Mesendoderm (in vitro differentiated cells): ENCODE results near the gene GLRX5.
A peak's percentile ranks its signal among the peaks of the same experiment; 100 is the strongest.

Experiments used
- DNase-seq: peaks from one replicate; pipeline ENCODE4 v3.0.0; 2013
- H2AK5ac ChIP-seq: 2 replicates; pipeline ENCODE4 v1.6.1; 2013; ENCODE audit warnings: low read length, inconsistent platforms
- H2BK120ac ChIP-seq: 2 replicates; pipeline ENCODE4 v1.6.1; 2013; ENCODE audit warnings: low read depth, mild to moderate bottlenecking, low read length, moderate library complexity, mixed read lengths
- H2BK15ac ChIP-seq: replicated peaks from 2 replicates; pipeline ENCODE4 v1.6.1; 2013; ENCODE audit warnings: low read depth, mild to moderate bottlenecking, moderate library complexity
- H2BK5ac ChIP-seq: 2 replicates; pipeline ENCODE4 v1.6.1; 2013; ENCODE audit warnings: low read length, inconsistent platforms
- H3K18ac ChIP-seq: 2 replicates; pipeline ENCODE4 v1.6.1; 2013; ENCODE audit warnings: mild to moderate bottlenecking, low read length, mixed read lengths
- H3K23ac ChIP-seq: one replicate; pipeline ENCODE4 v1.6.1; 2013; ENCODE audit warnings: low read length
- H3K27ac ChIP-seq: 2 replicates; pipeline ENCODE4 v1.5.1; 2013; ENCODE audit warnings: low read depth, mild to moderate bottlenecking, inconsistent platforms, low read length, moderate library complexity
- H3K27me3 ChIP-seq: 2 replicates; pipeline ENCODE4 v1.6.1; 2013; ENCODE audit warnings: low read length, control low read depth, mild to moderate bottlenecking, inconsistent platforms; ENCODE audit not compliant: insufficient read depth, poor library complexity
- H3K36me3 ChIP-seq: 2 replicates; pipeline ENCODE4 v1.6.1; 2013; ENCODE audit warnings: low read length, inconsistent platforms; ENCODE audit not compliant: control insufficient read depth, insufficient read depth
- H3K4ac ChIP-seq: one replicate; pipeline ENCODE4 v1.6.1; 2013; ENCODE audit warnings: low read depth, mild to moderate bottlenecking, low read length, moderate library complexity
- H3K4me1 ChIP-seq: 2 replicates; pipeline ENCODE4 v1.6.1; 2013; ENCODE audit warnings: low read depth, low read length, inconsistent platforms; ENCODE audit not compliant: control insufficient read depth
- H3K4me2 ChIP-seq: 2 replicates; pipeline ENCODE4 v1.6.1; 2013; ENCODE audit warnings: low read length
- H3K4me3 ChIP-seq: 2 replicates; pipeline ENCODE4 v1.5.1; 2013; ENCODE audit warnings: mild to moderate bottlenecking, low read length
- H3K56ac ChIP-seq: one replicate; pipeline ENCODE4 v1.6.1; 2013; ENCODE audit warnings: low read length
- H3K79me1 ChIP-seq: 2 replicates; pipeline ENCODE4 v1.6.1; 2013; ENCODE audit warnings: low read length, inconsistent platforms
- H3K79me2 ChIP-seq: 2 replicates; pipeline ENCODE4 v1.6.1; 2013; ENCODE audit warnings: mild to moderate bottlenecking, low read length; ENCODE audit not compliant: control insufficient read depth, insufficient read depth
- H3K9ac ChIP-seq: 2 replicates; pipeline ENCODE4 v1.6.1; 2013; ENCODE audit warnings: low read length, inconsistent platforms
- H4K5ac ChIP-seq: one replicate; pipeline ENCODE4 v1.6.1; 2013; ENCODE audit warnings: low read length
- H4K8ac ChIP-seq: one replicate; pipeline ENCODE4 v1.6.1; 2013; ENCODE audit warnings: low read depth, mild to moderate bottlenecking, control low read depth, low read length, moderate library complexity
- WGBS: extraction: QIAGEN DNeasy Blood & Tissue Kit; methylation state at CpG from one replicate; pipeline ENCODE4 v1.1.7; 2013; ENCODE audit warnings: low lambda C conversion rate, missing lambda C conversion rate; ENCODE audit not compliant: insufficient coverage; ENCODE audit errors: extremely low coverage; 5-methylcytosine and 5-hydroxymethylcytosine counted together

The GLRX5 gene

GRCh38 chr14:95557291-95557690 is 22.4 kb downstream of the GLRX5 start:
- Histone ChIP-seq H3K27ac (no peak overlapping the region), H3K4me3 (no peak overlapping the region), H4K5ac (no peak overlapping the region), H3K79me1 (no peaks in the 10 kb centered on the region), H2BK5ac (no peak overlapping the region), H4K8ac (no peak overlapping the region), H3K4me2 (no peak overlapping the region), H2BK120ac (no peak overlapping the region), H3K18ac (no peak overlapping the region), H2BK15ac (no peak overlapping the region), H3K56ac (no peak overlapping the region), H3K9ac (no peak overlapping the region), H3K79me2 (no peaks in the 10 kb centered on the region), H3K4ac (no peak overlapping the region), H3K27me3 (no peaks in the 10 kb centered on the region), H3K36me3 (no peaks in the 10 kb centered on the region), H3K4me1 (no peaks in the 10 kb centered on the region), H2AK5ac (no peak overlapping the region), H3K23ac (no peak overlapping the region)
- no CpG with 5 or more reads among the region's 11 CpGs for WGBS
- no peak for DNase-seq

- WGBS, result no CpG with 5 or more reads among the region's 2 CpGs
- no peaks in the 10 kb centered on the region for H3K4me1 ChIP-seq
- H3K36me3 ChIP-seq, result no peaks in the 10 kb centered on the region
- H2BK5ac ChIP-seq, result no peak overlapping the region
- H3K23ac ChIP-seq, result no peak overlapping the region
- no peak overlapping the region for H3K4me3 ChIP-seq
- H4K8ac ChIP-seq, result no peak overlapping the region
- H3K79me1 ChIP-seq, result no peaks in the 10 kb centered on the region
- H3K56ac ChIP-seq, result no peak overlapping the region
- no peak overlapping the region for H2BK120ac ChIP-seq
- DNase-seq, result no peak
- H3K27me3 ChIP-seq, result no peaks in the 10 kb centered on the region
- no peak overlapping the region for H2AK5ac ChIP-seq
- H3K4ac ChIP-seq, result no peak overlapping the region
- H4K5ac ChIP-seq, result no peak overlapping the region
- H2BK15ac ChIP-seq, result no peak overlapping the region
- H3K27ac ChIP-seq, result no peak overlapping the region
- H3K79me2 ChIP-seq, result no peaks in the 10 kb centered on the region
- no peak overlapping the region for H3K18ac ChIP-seq
- H3K4me2 ChIP-seq, result no peak overlapping the region
- no peak overlapping the region for H3K9ac ChIP-seq
Observed at GRCh38 chr14:95557832-95558231, 23.0 kb downstream of the GLRX5 start.

DNA sequence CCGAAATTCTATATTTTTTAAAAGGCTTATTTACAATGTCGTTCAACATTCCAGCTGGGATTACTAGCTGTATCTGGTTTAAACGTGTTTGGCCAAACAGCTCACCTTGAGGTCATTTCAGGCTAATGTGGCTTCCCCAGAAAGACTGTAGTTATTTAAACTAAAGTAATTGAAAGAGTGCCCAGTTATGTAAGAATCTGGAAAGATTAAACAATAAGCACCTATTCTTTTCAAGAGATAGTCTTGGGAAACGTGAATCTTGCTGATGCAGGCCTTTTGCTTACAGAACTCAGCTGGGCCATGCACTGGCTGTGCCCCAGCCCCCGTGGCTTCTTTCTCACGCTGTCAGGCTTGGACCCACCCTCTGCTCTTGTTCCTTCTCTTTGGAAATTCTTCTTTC is 24.4 kb downstream of the GLRX5 start:
- H3K4me1 ChIP-seq, result no peaks in the 10 kb centered on the region
- no peak overlapping the region for H3K4me3 ChIP-seq
- no peak overlapping the region for H2AK5ac ChIP-seq
- DNase-seq, result no peak
- H3K27me3 ChIP-seq, result no peaks in the 10 kb centered on the region
- H2BK15ac ChIP-seq, result no peak overlapping the region
- H3K56ac ChIP-seq, result no peak overlapping the region
- H3K4ac ChIP-seq, result no peak overlapping the region
- H3K4me2 ChIP-seq, result no peak overlapping the region
- no CpG with 5 or more reads among the region's 6 CpGs for WGBS
- no peaks in the 10 kb centered on the region for H3K79me1 ChIP-seq
- no peak overlapping the region for H2BK120ac ChIP-seq
- no peaks in the 10 kb centered on the region for H3K79me2 ChIP-seq
- no peak overlapping the region for H4K8ac ChIP-seq
- no peak overlapping the region for H3K23ac ChIP-seq
- H4K5ac ChIP-seq, result no peak overlapping the region
- H2BK5ac ChIP-seq, result no peak overlapping the region
- no peaks in the 10 kb centered on the region for H3K36me3 ChIP-seq
- no peak overlapping the region for H3K27ac ChIP-seq
- H3K18ac ChIP-seq, result no peak overlapping the region
- no peak overlapping the region for H3K9ac ChIP-seq

- Histone ChIP-seq H3K27ac (no peak overlapping the region), H3K9ac (no peak overlapping the region), H3K23ac (no peak overlapping the region), H3K79me2 (no peaks in the 10 kb centered on the region), H3K4ac (no peak overlapping the region), H3K4me3 (no peak overlapping the region), H4K5ac (no peak overlapping the region), H3K4me1 (no peaks in the 10 kb centered on the region), H3K56ac (no peak overlapping the region), H2BK15ac (no peak overlapping the region), H3K18ac (no peak overlapping the region), H2AK5ac (no peak overlapping the region), H3K36me3 (no peaks in the 10 kb centered on the region), H2BK120ac (no peak overlapping the region), H3K79me1 (no peaks in the 10 kb centered on the region), H3K4me2 (no peak overlapping the region), H2BK5ac (no peak overlapping the region), H3K27me3 (no peaks in the 10 kb centered on the region), H4K8ac (no peak overlapping the region)
- WGBS, result no CpG with 5 or more reads among the region's 14 CpGs
- peak; percentile 92 for DNase-seq
Observed at GRCh38 chr14:95561001-95561412, 26.2 kb downstream of the GLRX5 start.

- H3K56ac ChIP-seq, result peak overlapping the region; percentile 49
- no peak overlapping the region for H3K4ac ChIP-seq
- no peak overlapping the region for H3K27ac ChIP-seq
- no peak overlapping the region for H3K23ac ChIP-seq
- H2BK5ac ChIP-seq, result no peak overlapping the region
- H3K79me1 ChIP-seq, result no peaks in the 10 kb centered on the region
- no peak overlapping the region for H3K18ac ChIP-seq
- no peak overlapping the region for H4K8ac ChIP-seq
- DNase-seq, result no peak
- H2AK5ac ChIP-seq, result no peak overlapping the region
- H4K5ac ChIP-seq, result no peak overlapping the region
- no peak overlapping the region for H2BK120ac ChIP-seq
- no peaks in the 10 kb centered on the region for H3K36me3 ChIP-seq
- H2BK15ac ChIP-seq, result no peak overlapping the region
- H3K4me2 ChIP-seq, result no peak overlapping the region
- no peak overlapping the region for H3K9ac ChIP-seq
- H3K4me3 ChIP-seq, result no peak overlapping the region
- no CpG with 5 or more reads among the region's 18 CpGs for WGBS
- no peaks in the 10 kb centered on the region for H3K79me2 ChIP-seq
- no peaks in the 10 kb centered on the region for H3K4me1 ChIP-seq
- H3K27me3 ChIP-seq, result no peaks in the 10 kb centered on the region
Observed at GRCh38 chr14:95562892-95563685, 28.2 kb downstream of the GLRX5 start.

DNA sequence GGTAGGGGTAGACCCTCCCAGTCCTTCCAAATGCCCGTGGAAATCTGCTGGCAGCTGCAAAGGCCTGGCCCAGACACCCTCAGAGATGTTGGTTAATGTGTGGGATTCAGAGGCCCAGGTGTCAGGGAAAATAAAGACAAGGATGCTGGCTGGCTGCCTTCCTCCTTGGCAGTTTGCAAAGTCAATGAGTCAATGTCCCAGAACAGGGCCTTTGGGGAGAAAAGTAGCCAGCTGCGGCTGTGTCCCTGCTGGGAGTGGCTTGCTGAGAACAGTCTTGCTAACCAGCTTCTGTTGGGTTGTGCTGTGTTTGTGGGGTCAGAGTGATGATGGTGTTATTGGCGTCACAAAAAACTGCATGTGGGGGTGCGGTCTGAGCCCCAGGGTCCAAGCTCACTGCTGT is 29.2 kb downstream of the GLRX5 start:
- Histone ChIP-seq H3K4me2 (no peak overlapping the region), H3K79me1 (no peaks in the 10 kb centered on the region), H3K4me3 (no peak overlapping the region), H3K9ac (no peak overlapping the region), H3K56ac (no peak overlapping the region), H3K23ac (no peak overlapping the region), H3K4ac (no peak overlapping the region), H3K27ac (no peak overlapping the region), H3K79me2 (no peaks in the 10 kb centered on the region), H2AK5ac (no peak overlapping the region), H4K5ac (no peak overlapping the region), H3K36me3 (no peaks in the 10 kb centered on the region), H2BK120ac (no peak overlapping the region), H3K27me3 (no peaks in the 10 kb centered on the region), H4K8ac (no peak overlapping the region), H3K4me1 (no peaks in the 10 kb centered on the region), H2BK5ac (no peak overlapping the region), H3K18ac (no peak overlapping the region), H2BK15ac (no peak overlapping the region)
- no CpG with 5 or more reads among the region's 4 CpGs for WGBS
- DNase-seq, result no peak
